HG02588 (cell line): ENCODE data around the gene PTCD3.

Source experiments
- ATAC-seq: cut with Tn5 transposase; IDR thresholded peaks from one replicate; pipeline ENCODE4 v1.9.1; 2021; ENCODE audit warnings: mild to moderate bottlenecking, moderate library complexity; ENCODE audit not compliant: unreplicated experiment

Gene PTCD3

DNA sequence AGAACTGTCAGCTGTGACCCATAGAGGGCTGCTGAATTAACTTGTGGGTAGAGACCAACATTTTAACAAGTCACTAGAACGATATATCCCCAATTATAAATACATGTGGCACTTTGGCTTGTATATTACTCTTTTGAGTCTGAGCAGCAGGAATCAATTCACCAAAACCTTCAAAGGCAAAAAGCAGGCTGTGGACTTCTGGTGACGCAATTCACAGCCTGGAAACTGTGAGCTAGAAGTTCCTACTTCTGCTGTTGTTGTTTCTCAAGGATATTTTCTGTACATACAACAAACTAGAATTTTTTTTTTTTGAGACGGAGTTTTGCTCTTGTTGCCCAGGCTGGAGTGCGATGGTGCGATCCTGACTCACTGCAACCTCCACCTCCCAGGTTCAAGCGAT lies 37.3 kb downstream of the PTCD3 start:
- no peak for ATAC-seq

GRCh38 chr2:86143926-86144685 lies 38.1 kb downstream of the PTCD3 start:
- ATAC-seq: no peak

DNA sequence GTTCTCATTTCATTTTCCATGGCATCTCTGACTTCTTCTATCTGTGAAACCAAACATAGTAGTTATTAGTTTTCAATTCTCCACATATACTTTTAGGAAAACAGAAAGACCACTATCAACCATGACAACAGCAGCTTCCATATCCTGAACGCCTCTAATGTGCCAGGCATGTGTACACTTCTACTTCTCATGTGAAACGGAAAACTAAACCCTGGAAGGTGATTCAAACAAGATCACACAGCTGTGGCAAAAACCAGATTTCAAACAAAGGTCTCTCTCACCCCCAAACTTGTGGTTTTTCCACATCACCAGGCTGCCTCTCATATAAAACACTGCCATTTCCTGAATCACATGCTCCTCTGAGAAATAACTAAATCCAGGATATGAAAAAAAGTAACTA lies 41.8 kb downstream of the PTCD3 start:
- ATAC-seq: no peak

- ATAC-seq: no peak
Observed at GRCh38 chr2:86150502-86150901, 44.5 kb downstream of the PTCD3 start.

DNA sequence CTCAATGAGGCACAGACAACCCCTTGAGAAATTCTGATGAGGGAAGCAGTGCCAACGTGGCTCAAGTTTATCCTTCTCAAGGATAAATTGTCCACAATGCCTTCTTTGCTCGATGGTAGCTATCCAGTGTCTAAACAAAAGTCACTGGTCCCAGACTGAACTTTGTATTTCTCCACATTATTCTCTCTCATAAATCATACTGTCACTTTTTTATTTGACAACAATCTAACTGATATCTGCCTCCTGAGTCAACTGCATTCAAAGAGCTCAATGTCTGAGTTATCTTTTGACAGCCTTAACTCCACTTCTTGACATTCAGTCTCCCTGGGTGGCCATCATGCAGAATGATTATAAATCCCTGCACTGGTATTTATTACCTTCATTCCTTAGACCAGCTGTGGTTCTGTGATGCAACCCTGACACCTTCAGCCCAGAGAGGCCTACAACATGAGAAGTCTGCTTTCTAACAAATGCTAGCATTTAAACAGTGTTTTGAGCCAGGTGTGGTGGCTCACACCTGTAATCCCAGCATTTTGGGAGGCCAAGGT lies 51.0 kb downstream of the PTCD3 start:
- ATAC-seq: no peak

DNA sequence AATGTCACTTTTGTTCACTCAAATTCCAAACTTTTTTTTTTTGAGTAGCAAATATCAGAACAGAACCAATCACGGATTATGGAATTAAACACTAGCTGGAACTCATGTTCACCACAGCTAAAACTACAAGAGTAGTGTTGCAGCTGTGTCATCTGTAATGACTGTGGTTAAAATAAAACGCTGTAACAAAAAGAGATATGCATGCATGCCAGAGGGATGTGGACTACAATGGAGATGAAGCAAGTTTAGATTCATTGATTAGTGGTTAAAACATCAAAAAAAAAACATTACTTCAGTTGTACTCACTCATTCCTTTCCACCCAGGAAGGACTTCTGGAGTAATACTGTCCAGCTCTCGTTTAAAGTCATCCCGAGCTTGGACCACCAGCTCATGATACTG lies 52.3 kb downstream of the PTCD3 start:
- no peak for ATAC-seq

GRCh38 chr2:86160156-86160952 lies 54.3 kb downstream of the PTCD3 start:
- no peak for ATAC-seq

- ATAC-seq: no peak
Observed at GRCh38 chr2:86170449-86170848, 64.4 kb downstream of the PTCD3 start.

DNA sequence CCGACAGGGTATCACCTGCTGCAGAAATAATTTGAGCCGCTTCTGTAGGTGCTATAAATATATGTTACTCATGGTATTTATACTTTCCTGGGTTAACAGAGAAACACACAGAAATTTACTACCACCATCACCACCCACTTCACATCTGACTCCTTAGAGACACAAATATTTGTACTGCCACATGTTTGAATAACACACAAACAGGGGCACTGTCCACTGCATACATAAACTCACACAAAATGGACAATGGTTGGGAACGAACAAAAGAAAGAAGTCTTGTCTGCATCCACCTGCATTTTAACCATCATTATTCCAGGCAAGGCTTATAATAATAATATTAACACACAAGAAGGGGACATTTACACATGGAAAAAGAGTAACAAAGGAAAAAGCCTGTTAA lies 65.3 kb downstream of the PTCD3 start:
- ATAC-seq: no peak

- ATAC-seq: no peak
Observed at GRCh38 chr2:86172610-86173009, 66.6 kb downstream of the PTCD3 start.

GRCh38 chr2:86174445-86174844 lies 68.4 kb downstream of the PTCD3 start:
- ATAC-seq: no peak

GRCh38 chr2:86175828-86176227 lies 69.8 kb downstream of the PTCD3 start:
- no peak for ATAC-seq

GRCh38 chr2:86176597-86176996 lies 70.6 kb downstream of the PTCD3 start:
- ATAC-seq: no peak

GRCh38 chr2:86185517-86186212 lies 79.6 kb downstream of the PTCD3 start:
- no peak for ATAC-seq

DNA sequence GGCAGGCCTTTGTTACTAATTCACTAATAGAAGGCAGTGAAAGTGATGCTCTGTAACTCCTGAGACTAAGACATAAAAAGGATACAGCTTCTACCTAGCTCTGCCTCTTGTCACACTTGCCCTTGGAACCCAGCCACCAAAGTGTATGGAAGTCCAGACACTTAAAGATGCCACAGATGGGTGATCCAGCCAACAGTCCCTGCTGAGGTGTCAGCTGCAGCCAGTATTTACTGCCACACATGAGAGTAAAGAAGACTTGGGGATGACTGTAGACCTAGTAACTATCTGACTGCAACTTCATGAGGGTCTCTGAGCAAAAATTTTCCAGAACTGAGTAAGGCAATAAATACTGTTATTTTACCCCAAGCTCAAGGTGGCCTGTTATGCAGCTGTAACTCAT lies 80.4 kb downstream of the PTCD3 start:
- ATAC-seq: no peak

DNA sequence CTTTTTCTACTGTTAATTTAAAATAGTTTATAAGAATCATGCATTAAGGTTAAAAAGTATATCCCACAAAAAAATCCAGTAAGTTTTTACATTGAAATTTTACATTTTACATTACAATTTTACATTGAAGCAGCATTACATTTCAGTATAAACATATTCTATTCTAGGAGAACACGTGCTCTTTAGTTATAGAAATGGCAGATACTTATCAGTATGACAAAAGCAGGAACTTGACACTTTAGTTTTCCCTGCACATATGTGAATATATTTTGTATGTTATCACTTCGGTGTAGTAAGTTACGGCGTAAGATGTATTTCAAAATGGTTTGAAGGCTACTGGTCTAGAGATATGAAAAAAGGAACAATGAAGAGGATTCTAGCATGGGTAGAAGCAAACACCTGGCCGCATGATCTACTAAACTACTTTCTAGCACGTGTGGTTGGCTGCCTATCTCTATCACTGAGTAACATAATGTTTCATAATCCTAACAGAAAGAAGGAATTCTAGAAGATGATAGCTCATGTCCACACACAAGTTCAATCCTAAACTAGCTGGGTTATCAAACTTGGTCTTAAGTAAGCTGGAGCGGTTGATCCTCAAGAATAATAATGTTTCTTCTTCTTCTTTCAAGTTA lies 83.9 kb downstream of the PTCD3 start:
- no peak for ATAC-seq
